Activated T-cell treated with anti-CD3 and anti-CD28 coated beads for 48 hours (primary cell): ENCODE measurements around the gene FCN1.
"Not testable (repeated sequence)": the region's sequence is repeated elsewhere in the genome, so short reads cannot be mapped to it uniquely, and the experiment has no call there.

Experiments used
- DNase-seq: peaks from one replicate; pipeline ENCODE4 v3.0.0-alpha.2; 2020; ENCODE audit warnings: low read depth

FCN1 gene

DNA sequence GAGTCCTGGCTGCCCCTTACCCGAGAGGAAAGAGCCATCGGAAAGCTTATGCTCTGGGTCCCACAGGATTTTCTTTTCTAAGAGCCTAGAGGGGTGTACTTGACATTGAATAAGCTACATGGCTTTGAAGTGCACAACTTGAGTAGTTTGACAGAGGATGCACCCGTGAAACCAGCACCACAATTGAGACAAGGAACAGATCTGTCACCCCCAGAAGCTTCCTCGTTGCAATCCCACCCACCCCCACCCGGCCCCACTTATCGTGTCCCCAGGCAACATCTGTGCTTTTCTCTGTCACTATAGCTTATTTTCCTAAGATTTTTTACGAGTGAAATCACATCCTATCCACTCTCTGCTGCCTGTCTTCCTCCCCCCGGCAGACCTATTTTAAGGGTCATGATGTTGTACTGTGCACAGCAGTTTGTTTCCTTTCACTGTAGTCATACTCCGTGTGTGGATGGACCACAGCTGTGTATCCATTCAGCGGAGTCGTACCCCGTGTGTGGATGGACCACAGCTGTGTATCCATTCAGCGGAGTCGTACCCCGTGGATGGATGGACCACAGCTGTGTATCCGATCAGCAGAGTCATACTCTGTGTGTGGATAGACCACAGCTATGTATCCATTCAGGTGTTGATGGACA lies 45.9 kb downstream of the FCN1 start:
- no peak for DNase-seq

- no peak for DNase-seq
Observed at GRCh38 chr9:134870746-134871662, 46.7 kb downstream of the FCN1 start.

DNA sequence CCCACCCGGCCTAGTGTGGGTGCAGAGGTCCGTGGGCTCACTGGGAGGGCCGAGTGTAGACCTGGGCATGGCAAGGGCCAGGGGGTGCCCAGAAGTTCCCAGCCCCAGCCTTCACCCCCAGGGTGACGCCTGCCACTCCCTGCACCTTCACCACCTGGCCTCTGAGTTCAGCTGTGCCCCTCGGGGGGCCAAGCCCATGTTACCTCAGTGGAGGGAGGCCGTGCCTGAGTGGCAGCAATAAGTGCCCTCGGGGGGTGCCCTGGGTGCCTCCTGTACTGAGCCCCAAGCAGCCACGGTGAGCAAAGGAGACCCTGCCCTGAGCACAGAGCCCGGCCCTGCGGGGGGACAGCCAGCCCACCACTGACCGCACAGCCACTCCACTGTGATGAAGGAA lies 47.4 kb downstream of the FCN1 start:
- no peak for DNase-seq

GRCh38 chr9:134869554-134870300 lies 48.0 kb downstream of the FCN1 start:
- DNase-seq = no peak

DNA sequence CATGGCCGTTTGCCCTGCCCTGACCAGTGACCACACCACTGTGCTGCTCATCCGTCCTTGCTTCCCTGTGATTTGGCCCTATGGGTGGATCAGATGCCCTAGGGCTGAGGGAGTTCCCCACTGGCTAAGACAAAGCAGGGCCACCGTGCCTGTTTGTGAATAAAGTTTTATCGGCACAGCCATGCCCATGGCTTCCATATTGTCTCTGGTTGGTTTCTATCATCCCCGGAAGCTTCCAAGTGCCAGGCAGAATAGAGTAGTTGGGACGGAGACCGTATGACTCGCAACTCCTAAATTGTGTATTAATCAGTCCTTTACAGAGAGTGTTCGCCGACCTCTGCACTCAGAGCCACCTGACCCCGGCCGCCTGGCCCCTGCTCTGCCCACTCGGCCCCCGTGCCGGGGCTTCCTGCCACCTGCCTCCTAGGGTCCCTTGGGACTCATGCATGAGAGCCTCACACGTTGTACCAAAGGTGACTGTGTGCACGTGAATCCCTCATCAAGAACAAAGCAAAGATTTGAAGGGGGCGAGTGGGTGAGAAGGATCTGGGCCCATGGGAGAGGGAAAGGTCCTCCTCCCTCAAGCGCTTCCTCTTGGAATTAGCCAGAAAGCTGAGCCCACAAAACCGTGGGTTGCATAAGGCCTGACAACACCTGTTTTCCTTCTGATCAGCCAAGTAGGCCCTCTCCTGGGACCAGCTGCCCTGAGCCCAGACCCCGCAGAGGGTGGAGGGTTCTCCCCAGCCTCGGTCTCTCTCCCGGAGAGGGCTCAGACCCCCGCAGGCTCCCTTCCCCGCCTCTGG lies 48.8 kb downstream of the FCN1 start:
- DNase-seq = no peak

- DNase-seq = no peak
Observed at GRCh38 chr9:134867917-134868750, 49.6 kb downstream of the FCN1 start.

DNA sequence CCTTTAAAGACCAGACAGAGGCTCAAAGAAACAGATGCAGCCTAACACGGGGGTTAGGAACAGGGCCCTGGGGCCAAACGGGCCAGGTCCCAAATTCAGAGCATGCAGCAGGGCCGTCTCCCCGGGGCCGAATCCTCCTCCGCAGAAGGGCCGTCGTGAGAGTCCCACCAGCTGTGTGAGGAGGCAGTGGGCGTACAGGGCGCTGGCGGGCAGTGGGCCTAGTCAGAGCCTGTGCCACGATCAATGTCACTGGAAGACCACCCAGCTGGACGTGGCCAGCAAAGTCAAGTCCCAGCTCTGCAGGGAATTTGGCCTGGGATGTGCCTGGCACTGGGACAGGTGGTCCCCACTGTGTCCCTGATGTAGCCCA lies 52.9 kb downstream of the FCN1 start:
- DNase-seq = no peak

DNA sequence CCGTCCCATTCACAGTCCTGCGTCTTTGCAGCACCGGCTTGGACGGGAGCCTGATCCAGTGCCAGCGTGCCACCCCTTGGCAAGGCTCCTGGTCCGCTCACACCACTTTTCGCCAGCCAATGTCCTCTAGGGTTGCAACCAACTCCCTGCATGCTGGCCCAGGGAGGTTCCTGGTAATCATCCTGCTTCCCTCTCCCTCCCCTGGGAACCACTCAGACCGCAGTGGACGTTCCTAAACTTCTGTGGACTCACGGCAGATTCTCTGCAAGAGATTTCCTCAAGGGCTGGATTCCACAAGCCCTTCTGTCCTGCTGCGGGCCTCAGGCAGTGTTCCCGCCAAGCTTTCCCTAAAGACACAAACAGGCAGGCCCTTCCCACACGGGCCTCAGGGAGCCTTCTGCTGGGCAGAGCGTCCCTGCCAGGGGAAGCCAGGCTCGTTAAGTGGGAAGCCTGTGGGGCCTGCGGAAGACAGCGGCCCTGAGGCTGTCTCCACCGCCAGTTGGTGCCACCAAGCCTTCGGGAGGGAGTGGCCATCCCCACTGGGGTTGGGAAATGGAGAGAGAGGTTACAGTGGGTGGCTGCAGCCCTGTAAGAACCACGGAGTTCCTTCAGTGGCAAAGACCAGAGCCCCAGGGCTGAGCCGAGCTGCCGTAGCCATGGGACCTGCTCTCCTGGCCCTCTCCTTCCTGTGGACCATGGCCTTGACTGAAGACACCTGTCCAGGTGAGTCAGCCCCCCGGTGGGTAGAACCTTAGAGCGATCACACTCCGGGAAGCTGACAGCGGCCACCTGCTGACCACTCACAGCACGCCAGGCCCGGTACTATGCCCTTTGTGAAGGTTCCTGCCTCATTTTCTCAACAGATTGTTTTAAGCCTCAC lies 53.5 kb downstream of the FCN1 start:
- DNase-seq = no peak

GRCh38 chr9:134863306-134863902 lies 54.3 kb downstream of the FCN1 start:
- no peak for DNase-seq

GRCh38 chr9:134861595-134862334 lies 55.9 kb downstream of the FCN1 start:
- DNase-seq = no peak

GRCh38 chr9:134860510-134860909 lies 57.2 kb downstream of the FCN1 start:
- no peak for DNase-seq

DNA sequence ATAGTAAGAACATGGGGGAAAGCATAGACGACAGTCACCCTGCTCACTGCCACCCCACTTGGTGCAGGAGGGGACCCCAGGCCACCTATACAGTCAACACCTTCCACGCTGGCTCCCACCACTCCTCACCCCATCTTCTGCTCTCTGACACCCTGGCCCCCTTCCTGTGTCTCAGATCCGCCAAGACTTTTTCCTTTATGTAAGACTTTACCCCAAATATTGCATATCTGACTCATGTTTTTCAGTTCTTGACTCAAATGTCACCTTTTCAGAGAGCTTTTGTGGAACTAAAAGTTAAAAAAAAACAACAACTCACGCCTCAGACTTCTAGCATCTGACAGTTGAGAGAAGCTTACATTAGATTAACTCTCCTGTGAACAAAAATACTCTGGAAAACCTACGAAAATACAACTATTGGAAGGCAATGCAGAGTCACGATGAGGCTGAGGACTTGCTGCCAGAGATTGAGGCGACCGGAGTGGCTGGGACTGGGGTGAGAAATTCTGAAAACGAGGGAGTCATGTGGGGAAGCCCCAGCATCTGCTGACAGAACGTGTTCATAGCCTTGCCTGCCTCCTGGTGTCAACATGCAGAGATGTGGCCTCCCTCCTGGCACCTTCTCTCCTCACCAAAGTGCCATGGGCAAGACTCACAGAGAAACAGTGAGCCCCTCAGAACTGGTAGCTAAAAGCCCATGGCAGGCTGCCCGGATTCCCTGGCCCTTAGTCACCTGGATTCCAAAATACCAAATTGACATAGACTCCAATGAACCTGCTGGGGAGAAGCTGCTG lies 59.5 kb downstream of the FCN1 start:
- DNase-seq = peak; percentile 41

GRCh38 chr9:134857451-134857850 lies 60.3 kb downstream of the FCN1 start:
- not testable (repeated sequence) for DNase-seq

DNA sequence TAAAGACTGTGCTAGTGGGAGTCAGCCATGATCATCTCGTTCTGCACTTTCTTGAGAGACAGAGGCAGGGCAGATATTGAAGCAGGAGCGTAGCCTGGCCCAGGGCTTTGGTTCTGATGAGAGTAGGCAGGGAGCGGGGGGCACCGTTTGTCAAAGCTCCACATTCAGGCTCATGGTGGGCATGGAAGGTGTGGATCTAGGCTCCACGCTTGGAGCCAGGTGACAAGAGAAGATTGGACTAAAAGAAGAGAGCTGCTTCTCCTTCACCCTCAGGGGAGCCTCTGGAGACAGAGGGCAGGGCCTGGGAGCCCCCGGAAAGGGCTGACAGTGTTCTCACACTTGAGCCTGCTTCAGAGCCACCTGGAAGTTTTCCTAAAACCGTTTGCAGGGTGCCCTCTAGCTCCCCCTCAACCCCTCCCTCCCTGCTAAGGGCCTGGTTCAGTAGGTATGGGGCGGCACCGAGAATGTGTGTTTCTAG lies 61.8 kb downstream of the FCN1 start:
- DNase-seq = no peak
